HG03159 (cell line): Measurements from ENCODE around the gene CCDC3.
"Not testable (repeated sequence)": the region's sequence is repeated elsewhere in the genome, so short reads cannot be mapped to it uniquely, and the experiment has no call there.

ENCODE experiments used
- ATAC-seq: cut with Tn5 transposase; IDR thresholded peaks from one replicate; pipeline ENCODE4 v1.9.1; 2021; ENCODE audit warnings: mild to moderate bottlenecking, moderate library complexity; ENCODE audit not compliant: unreplicated experiment

CCDC3 gene

GRCh38 chr10:13001887-13002212 is 337 bp upstream of the CCDC3 start:
- ATAC-seq, result no peak

GRCh38 chr10:13000431-13000830 is 1.1 kb downstream of the CCDC3 start:
- ATAC-seq, result no peak

GRCh38 chr10:12999849-13000248 is 1.7 kb downstream of the CCDC3 start:
- ATAC-seq, result no peak

- no peak for ATAC-seq
These were observed 6.1 kb downstream of the CCDC3 start for GRCh38 chr10:12995425-12995861.

GRCh38 chr10:12993595-12993994 is 7.9 kb downstream of the CCDC3 start:
- no peak for ATAC-seq

GRCh38 chr10:12985347-12985746 is 16.2 kb downstream of the CCDC3 start:
- no peak for ATAC-seq

GRCh38 chr10:12984165-12984747 is 17.3 kb downstream of the CCDC3 start:
- ATAC-seq, result no peak

- ATAC-seq, result not testable (repeated sequence)
These were observed 17.9 kb downstream of the CCDC3 start for GRCh38 chr10:12983568-12983967.

- ATAC-seq, result no peak
These were observed 19.9 kb downstream of the CCDC3 start for GRCh38 chr10:12981570-12981969.

- no peak for ATAC-seq
These were observed 20.7 kb downstream of the CCDC3 start for GRCh38 chr10:12980713-12981306.

- no peak for ATAC-seq
These were observed 21.3 kb downstream of the CCDC3 start for GRCh38 chr10:12980102-12980661.

- ATAC-seq, result no peak
These were observed 22.6 kb downstream of the CCDC3 start for GRCh38 chr10:12978891-12979290.

- ATAC-seq, result no peak
These were observed 25.6 kb downstream of the CCDC3 start for GRCh38 chr10:12975906-12976305.

GRCh38 chr10:12975266-12975665 is 26.2 kb downstream of the CCDC3 start:
- no peak for ATAC-seq

GRCh38 chr10:12974491-12975199 is 26.9 kb downstream of the CCDC3 start:
- ATAC-seq, result no peak

- no peak for ATAC-seq
These were observed 27.4 kb downstream of the CCDC3 start for GRCh38 chr10:12974078-12974477.

GRCh38 chr10:12973149-12973718 is 28.3 kb downstream of the CCDC3 start:
- no peak for ATAC-seq

GRCh38 chr10:12972146-12972545 is 29.4 kb downstream of the CCDC3 start:
- ATAC-seq, result no peak

- no peak for ATAC-seq
These were observed 30.3 kb downstream of the CCDC3 start for GRCh38 chr10:12971001-12971788.

GRCh38 chr10:12969951-12970350 is 31.6 kb downstream of the CCDC3 start:
- ATAC-seq, result no peak

- ATAC-seq, result no peak
These were observed 35.4 kb downstream of the CCDC3 start for GRCh38 chr10:12966067-12966466.
